Gastroesophageal sphincter (tissue), 4 donors: ENCODE measurements around the gene RPE. TPM values are rescaled to one million over a fixed set of nuclear protein-coding genes. Genes with fewer than 3 reads are reported as not detected.

Experiments
- ATAC-seq: fragments of 150-250 bp; one replicate; pipeline ENCODE4 v1.9.1; 2016; ENCODE audit warnings: mild to moderate bottlenecking, moderate library complexity
- H3K27ac ChIP-seq, 4 donors: fragments of 200-600 bp; sonication (generic) in 3 of 4; 1 replicate in 3 of 4; 2 replicates in 1 of 4; pipeline ENCODE4 v1.5.1; 2016 to 2019
- H3K27me3 ChIP-seq: fragments of 200-600 bp; sonication (generic); one replicate; pipeline ENCODE4 v1.5.1; 2019
- H3K36me3 ChIP-seq, 2 donors: fragments of 200-600 bp; sonication (generic); one replicate each; pipeline ENCODE4 v1.5.1; 2019; ENCODE audit warnings: control low read depth in 1 of 2
- H3K4me1 ChIP-seq, 3 donors: fragments of 200-600 bp; sonication (generic); 1 replicate in 2 of 3; 2 replicates in 1 of 3; pipeline ENCODE4 v1.5.1; 2016 to 2019; ENCODE audit warnings: control low read depth in 2 of 3
- H3K4me3 ChIP-seq, 2 donors: fragments of 200-600 bp; sonication (generic); one replicate each; pipeline ENCODE4 v1.5.1; 2019; ENCODE audit warnings: mild to moderate bottlenecking in 1 of 2, moderate library complexity in 1 of 2
- H3K9me3 ChIP-seq, 3 donors: fragments of 200-600 bp; sonication (generic); one replicate each; pipeline ENCODE4 v1.5.1; 2017 to 2019; ENCODE audit warnings: control low read depth in 2 of 3
- CTCF ChIP-seq, 4 experiments: fragments of 200-600 bp in 2 of 4; fragments of 450-650 bp in 2 of 4; sonication (generic) in 1 of 4; IDR thresholded peaks; one replicate each; pipeline ENCODE4 v1.5.1; 2017 to 2019; ENCODE audit warnings: antibody characterized with exemption in 4 of 4, mild to moderate bottlenecking in 2 of 4, moderate library complexity in 2 of 4
- EP300 ChIP-seq: sonication (generic); formaldehyde crosslinking; IDR thresholded peaks from one replicate; pipeline ENCODE4 v1.6.1; 2017; ENCODE audit warnings: antibody characterized with exemption, mild to moderate bottlenecking
- POLR2A ChIP-seq, 2 donors: fragments of 450-650 bp; IDR thresholded peaks; one replicate each; pipeline ENCODE4 v1.6.1; 2017; ENCODE audit warnings: antibody characterized with exemption in 2 of 2, mild to moderate bottlenecking in 2 of 2, moderate library complexity in 1 of 2
- POLR2AphosphoS5 ChIP-seq: sonication (generic); formaldehyde crosslinking; IDR thresholded peaks from one replicate; pipeline ENCODE4 v1.6.1; 2017; ENCODE audit warnings: antibody characterized with exemption
- WGBS, 2 donors: methylation state at CpG; one replicate each; pipeline ENCODE4 v1.1.5; 2018; ENCODE audit warnings: low coverage in 1 of 2; 5-methylcytosine and 5-hydroxymethylcytosine counted together
- total RNA-seq, 4 donors: library from RNA; depleted of rRNA; stranded (reverse); fragments of >200 nt; gene quantifications; one replicate each; pipeline ENCODE4 v1.1.0, GENCODE V29; 2016

RPE gene
- total RNA-seq, 4 donors from 2014 or later, result 49.0 to 63.6 (median 49.7) TPM

DNA sequence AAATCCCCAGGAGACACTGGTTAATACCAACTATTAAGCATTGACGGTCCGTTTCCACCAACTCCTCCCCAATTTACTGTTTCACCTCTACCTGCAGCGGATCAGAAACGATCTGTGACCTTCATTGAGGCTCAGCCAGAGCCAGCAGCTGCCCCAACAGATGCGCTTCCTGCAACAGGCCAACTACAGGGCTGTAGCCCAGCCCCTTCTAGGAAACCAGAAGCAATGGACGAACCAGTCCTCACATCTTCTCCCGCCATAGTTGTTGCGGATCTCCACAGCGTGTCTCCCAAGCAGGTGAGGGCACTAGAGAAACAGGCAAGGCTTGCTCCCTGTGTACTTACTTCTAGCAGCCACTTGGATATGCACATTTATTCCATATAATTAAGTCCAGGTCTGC, 8.5 kb upstream of the RPE start:
- Histone ChIP-seq H3K27ac (no peak overlapping the region), H3K9me3 (no peaks in the 10 kb centered on the region), H3K36me3 (no peaks in the 10 kb centered on the region), H3K4me1 (no peaks in the 10 kb centered on the region), H3K27me3 (no peaks in the 10 kb centered on the region), H3K4me3 (no peak overlapping the region)
- 89 to 92% methylated on average over 4 to 9 of the region's 9 CpGs for WGBS, 2 donors
- ATAC-seq, result no peak
- no peak for TF ChIP-seq POLR2AphosphoS5
- no peak for TF ChIP-seq CTCF (IDR thresholded peaks at IDR 0.05)
- TF ChIP-seq EP300, result no peak
- no peak for TF ChIP-seq POLR2A (IDR thresholded peaks at IDR 0.05)

GRCh38 chr2:209998596-209998995, 3.8 kb upstream of the RPE start:
- Histone ChIP-seq H3K27me3 (no peaks in the 10 kb centered on the region), H3K4me1 (peaks cover 0 to 13% (median 7%) of the 10 kb centered on the region in 3 donors), H3K4me3 (no peak overlapping the region), H3K9me3 (no peaks in the 10 kb centered on the region), H3K36me3 (no peaks in the 10 kb centered on the region), H3K27ac (no peak overlapping the region)
- TF ChIP-seq CTCF (IDR thresholded peaks at IDR 0.05), result no peak
- TF ChIP-seq EP300, result no peak
- TF ChIP-seq POLR2AphosphoS5, result no peak
- TF ChIP-seq POLR2A (IDR thresholded peaks at IDR 0.05), result no peak
- no peak for ATAC-seq
- WGBS, 2 donors, result 57 to 60% methylated on average over 1 of the region's 1 CpG

DNA sequence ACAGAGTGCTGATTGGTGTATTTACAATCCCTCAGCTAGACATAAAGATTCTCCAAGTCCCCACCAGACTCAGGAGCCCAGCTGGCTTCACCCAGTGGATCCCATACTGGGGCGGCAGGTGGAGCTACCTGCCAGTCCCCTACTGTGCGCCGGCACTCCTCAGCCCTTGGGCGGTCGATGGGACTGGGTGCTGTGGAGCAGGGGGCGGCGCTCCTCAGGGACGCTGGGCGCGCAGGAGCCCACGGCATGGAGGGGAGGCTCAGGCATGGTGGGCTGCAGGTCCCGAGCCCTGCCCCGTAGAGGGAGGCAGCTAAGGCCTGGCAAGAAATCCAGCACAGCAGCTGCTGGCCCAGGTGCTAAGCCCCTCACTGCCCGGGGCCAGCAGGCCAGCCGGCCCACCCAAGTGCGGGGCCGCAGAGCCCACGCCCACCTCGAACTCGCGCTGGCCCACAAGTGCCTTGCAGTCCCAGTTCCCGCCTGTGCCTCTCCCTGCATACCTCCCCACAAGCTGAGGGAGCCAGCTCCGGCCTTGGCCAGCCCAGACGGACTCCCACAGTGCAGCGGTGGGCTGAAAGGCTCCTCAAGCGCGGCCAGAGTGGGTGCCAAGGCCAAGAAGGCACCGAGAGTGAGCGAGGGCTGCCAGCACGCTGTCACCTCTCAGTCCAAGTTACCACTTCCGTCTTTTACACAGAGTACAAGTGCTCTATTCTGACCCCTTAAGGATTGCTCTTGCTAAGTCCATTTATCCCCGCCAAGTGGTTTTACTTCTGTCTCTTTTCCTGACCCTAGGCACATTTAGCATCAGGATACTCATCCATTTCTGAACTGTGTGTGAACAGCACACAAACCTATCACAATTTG, 1.7 kb upstream of the RPE start:
- no peak overlapping the region for H3K27ac ChIP-seq
- H3K4me1 ChIP-seq, result peaks cover 5 to 34% (median 20%) of the 10 kb centered on the region in 3 donors
- H3K27me3 ChIP-seq, result no peaks in the 10 kb centered on the region
- WGBS, 2 donors, result 98 to 100% methylated on average over 1 to 6 of the region's 32 CpGs
- no peaks in the 10 kb centered on the region for H3K9me3 ChIP-seq
- no peak for TF ChIP-seq POLR2AphosphoS5
- TF ChIP-seq CTCF (IDR thresholded peaks at IDR 0.05), result no peak
- TF ChIP-seq EP300, result no peak
- TF ChIP-seq POLR2A (IDR thresholded peaks at IDR 0.05), result no peak
- no peak for ATAC-seq
- H3K36me3 ChIP-seq, result no peaks in the 10 kb centered on the region
- H3K4me3 ChIP-seq, result no peak overlapping the region

DNA sequence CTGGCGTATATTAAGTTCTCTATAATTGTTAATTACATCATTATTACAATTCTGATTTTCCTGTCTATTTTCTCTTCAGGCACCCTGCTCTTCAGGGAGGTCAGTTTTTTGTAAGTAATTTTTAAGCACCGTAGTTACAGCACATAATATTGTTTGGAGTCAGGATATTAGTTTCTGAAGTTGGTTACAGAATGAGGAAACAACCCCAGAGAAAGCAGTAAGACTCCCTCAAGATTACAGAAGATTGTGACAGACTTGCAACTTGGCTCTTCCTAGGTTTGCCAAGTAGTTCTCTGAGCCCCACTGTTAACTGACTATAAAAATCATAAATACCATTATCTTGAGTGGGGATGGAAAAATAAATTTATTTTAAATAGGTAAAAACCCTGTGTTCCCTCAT, 921 bp downstream of the RPE start:
- peaks cover 5 to 46% (median 27%) of the 10 kb centered on the region in 3 donors for H3K4me1 ChIP-seq
- no peaks in the 10 kb centered on the region for H3K27me3 ChIP-seq
- H3K9me3 ChIP-seq, result no peaks in the 10 kb centered on the region
- ATAC-seq, result no peak
- H3K27ac ChIP-seq, result peak overlapping the region in 1 of 4 donors; percentile 84
- TF ChIP-seq CTCF (IDR thresholded peaks at IDR 0.05) (no peak), EP300 (no peak), POLR2AphosphoS5 (no peak), POLR2A (IDR thresholded peaks at IDR 0.05) (no peak)
- peaks cover 0 to 6% of the 10 kb centered on the region in 2 donors for H3K36me3 ChIP-seq
- 21 to 22% methylated on average over 2 of the region's 2 CpGs for WGBS, 2 donors
- H3K4me3 ChIP-seq, result peak overlapping the region; percentile 68 to 96

GRCh38 chr2:210004881-210005280, 2.4 kb downstream of the RPE start:
- WGBS, 2 donors, result 42% methylated on average over 2 of the region's 2 CpGs; no CpG with 5 or more reads in 1 of the 2 donors
- Histone ChIP-seq H3K4me1 (peaks cover 5 to 54% (median 27%) of the 10 kb centered on the region in 3 donors), H3K9me3 (no peaks in the 10 kb centered on the region), H3K27ac (no peak overlapping the region), H3K36me3 (peaks cover 0 to 16% of the 10 kb centered on the region in 2 donors), H3K4me3 (no peak overlapping the region), H3K27me3 (no peaks in the 10 kb centered on the region)
- no peak for ATAC-seq
- TF ChIP-seq EP300, result no peak
- no peak for TF ChIP-seq CTCF (IDR thresholded peaks at IDR 0.05)
- no peak for TF ChIP-seq POLR2A (IDR thresholded peaks at IDR 0.05)
- TF ChIP-seq POLR2AphosphoS5, result no peak
